Colonic mucosa (tissue), 4 donors: Measurements from ENCODE around the gene CHST10. TPM values are rescaled to one million over a fixed set of nuclear protein-coding genes. Genes with fewer than 3 reads are reported as not detected.

Experiments
- DNase-seq: peaks from one replicate; pipeline ENCODE4 v3.0.0-alpha.2; 2020
- H3K27ac ChIP-seq: fragments of 200-600 bp; one replicate; pipeline ENCODE4 v1.8.0; 2021
- H3K27me3 ChIP-seq: fragments of 200-600 bp; one replicate; pipeline ENCODE4 v1.8.0; 2021
- H3K36me3 ChIP-seq: fragments of 200-600 bp; one replicate; pipeline ENCODE4 v1.8.0; 2021
- H3K4me1 ChIP-seq: fragments of 200-600 bp; one replicate; pipeline ENCODE4 v1.8.0; 2021; ENCODE audit warnings: mild to moderate bottlenecking
- H3K4me3 ChIP-seq: fragments of 200-600 bp; one replicate; pipeline ENCODE4 v1.8.0; 2021
- H3K9ac ChIP-seq, 2 donors: one replicate each; pipeline ENCODE4 v1.7.0; 2013; ENCODE audit warnings: control low read depth in 2 of 2, low read depth in 2 of 2, low read length in 2 of 2
- H3K9me3 ChIP-seq: fragments of 200-600 bp; one replicate; pipeline ENCODE4 v1.8.0; 2021
- intact Hi-C: fragments of 100-400 bp; cut with DNase I; formaldehyde crosslinking; loops from one replicate; pipeline ENCODE4 v1.14.1; 2022
- total RNA-seq, 2 donors: library from RNA; stranded (reverse); fragmentation: NEBNext Ultra II Directional in 1 of 2; extraction: Animal tissue kit (Norgen Biotek cat#: 25700) in 1 of 2; gene quantifications; one replicate each; pipeline ENCODE4 v1.2.1, GENCODE V29; 2021
- TF ChIP-seq, protein P1 (sequence below): fragments of 200-600 bp; IDR thresholded peaks from one replicate; pipeline ENCODE4 v1.8.0; 2022; ENCODE audit warnings: antibody characterized with exemption, mild to moderate bottlenecking
- donor health status: healthy.
- donor health status: DM: no; HTN: no; CAD: no.
- donor health status: DM: no; HTN: no; CAD: no.

CHST10 gene
- total RNA-seq, 2 donors from 2014 or later, result 0.44 to 1.6 TPM

DNA sequence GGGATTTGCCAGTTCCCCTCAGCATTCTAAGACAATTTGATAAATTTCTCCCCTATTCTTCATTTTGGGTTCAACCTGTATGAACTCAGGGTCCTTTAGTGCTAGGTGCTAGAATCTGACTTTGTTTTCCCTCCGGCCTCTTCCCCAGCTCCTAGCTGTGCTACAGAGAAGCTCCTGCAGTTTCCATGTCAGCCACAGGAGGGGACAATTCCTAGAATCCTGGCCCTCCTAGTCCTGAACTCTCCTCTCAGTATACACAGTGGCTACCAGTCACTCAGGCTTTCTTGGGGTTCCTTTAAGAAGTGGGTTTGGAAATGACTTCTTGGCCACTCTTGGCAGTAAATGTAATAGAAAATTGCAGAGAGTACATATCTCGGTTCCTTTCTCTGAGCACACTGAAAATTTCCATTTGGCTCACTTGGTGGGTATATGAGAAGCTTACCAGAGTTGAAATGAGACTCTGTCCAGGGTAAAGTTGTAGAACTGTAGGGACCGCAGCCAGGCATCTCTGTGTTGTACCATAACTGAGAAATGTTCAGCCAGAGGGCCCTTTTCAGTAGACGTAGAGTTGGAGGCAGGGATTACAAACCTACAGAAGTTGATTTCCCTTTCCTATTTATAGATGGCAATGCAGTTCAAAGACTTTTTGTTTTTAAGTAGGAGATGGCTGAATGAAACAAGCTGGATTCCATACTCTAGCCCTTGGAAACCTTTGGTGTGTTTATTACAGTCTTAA, 5.0 kb upstream of the CHST10 start:
- H3K4me3 ChIP-seq, result no peak overlapping the region
- H3K4me1 ChIP-seq, result no peaks in the 10 kb centered on the region
- TF ChIP-seq, protein P1, sequence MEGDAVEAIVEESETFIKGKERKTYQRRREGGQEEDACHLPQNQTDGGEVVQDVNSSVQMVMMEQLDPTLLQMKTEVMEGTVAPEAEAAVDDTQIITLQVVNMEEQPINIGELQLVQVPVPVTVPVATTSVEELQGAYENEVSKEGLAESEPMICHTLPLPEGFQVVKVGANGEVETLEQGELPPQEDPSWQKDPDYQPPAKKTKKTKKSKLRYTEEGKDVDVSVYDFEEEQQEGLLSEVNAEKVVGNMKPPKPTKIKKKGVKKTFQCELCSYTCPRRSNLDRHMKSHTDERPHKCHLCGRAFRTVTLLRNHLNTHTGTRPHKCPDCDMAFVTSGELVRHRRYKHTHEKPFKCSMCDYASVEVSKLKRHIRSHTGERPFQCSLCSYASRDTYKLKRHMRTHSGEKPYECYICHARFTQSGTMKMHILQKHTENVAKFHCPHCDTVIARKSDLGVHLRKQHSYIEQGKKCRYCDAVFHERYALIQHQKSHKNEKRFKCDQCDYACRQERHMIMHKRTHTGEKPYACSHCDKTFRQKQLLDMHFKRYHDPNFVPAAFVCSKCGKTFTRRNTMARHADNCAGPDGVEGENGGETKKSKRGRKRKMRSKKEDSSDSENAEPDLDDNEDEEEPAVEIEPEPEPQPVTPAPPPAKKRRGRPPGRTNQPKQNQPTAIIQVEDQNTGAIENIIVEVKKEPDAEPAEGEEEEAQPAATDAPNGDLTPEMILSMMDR, result peak; percentile 18
- no peak for DNase-seq
- no peak overlapping the region for H3K9ac ChIP-seq
- no peaks in the 10 kb centered on the region for H3K36me3 ChIP-seq
- no peaks in the 10 kb centered on the region for H3K9me3 ChIP-seq
- intact Hi-C loops, result no loop called here
- H3K27me3 ChIP-seq, result no peaks in the 10 kb centered on the region
- no peak overlapping the region for H3K27ac ChIP-seq

- Histone ChIP-seq H3K9me3 (no peaks in the 10 kb centered on the region), H3K4me3 (no peak overlapping the region), H3K9ac (no peak overlapping the region), H3K27ac (no peak overlapping the region), H3K36me3 (no peaks in the 10 kb centered on the region), H3K27me3 (peaks cover 6% of the 10 kb centered on the region), H3K4me1 (no peaks in the 10 kb centered on the region)
- intact Hi-C loops, result no loop called here
- TF ChIP-seq, protein P1, result no peak
- DNase-seq, result no peak
Measured at GRCh38 chr2:100419915-100420314, 2.4 kb upstream of the CHST10 start.

DNA sequence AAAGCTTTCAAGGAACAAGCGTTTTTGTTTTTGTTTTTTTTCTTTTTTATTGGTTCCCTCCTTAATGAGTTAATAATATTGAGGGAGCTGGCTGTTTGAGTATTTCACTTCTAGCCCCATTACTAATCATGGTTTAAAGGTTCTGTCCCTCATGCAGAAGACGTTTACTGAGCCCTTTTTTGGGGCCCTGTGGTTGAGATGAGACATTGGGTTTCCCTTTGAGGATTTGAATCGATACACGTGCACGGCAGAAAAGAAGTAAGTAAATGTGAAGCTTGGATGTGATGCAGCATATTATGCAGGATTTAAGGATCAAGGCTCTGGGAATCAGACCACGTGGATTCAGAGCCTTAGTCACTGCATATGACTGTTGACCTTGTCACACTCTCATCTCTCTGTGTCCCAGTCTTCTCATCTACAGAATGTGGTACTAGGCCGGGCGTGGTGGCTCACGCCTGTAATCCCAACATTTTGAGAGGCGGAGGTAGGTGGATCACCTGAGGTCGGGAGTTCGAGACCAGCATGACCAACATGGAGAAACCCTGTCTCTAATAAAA, 1.0 kb upstream of the CHST10 start:
- H3K4me3 ChIP-seq, result no peak overlapping the region

GRCh38 chr2:100417711-100418124, 250 bp upstream of the CHST10 start:
- DNase-seq, result no peak
- peak overlapping the region; percentile 46 for H3K4me3 ChIP-seq
- H3K36me3 ChIP-seq, result no peaks in the 10 kb centered on the region
- peaks cover 6% of the 10 kb centered on the region for H3K27me3 ChIP-seq
- intact Hi-C loops, result no loop called here
- no peak overlapping the region for H3K27ac ChIP-seq
- H3K9me3 ChIP-seq, result no peaks in the 10 kb centered on the region
- no peaks in the 10 kb centered on the region for H3K4me1 ChIP-seq
- TF ChIP-seq, protein P1, result no peak
- H3K9ac ChIP-seq, result peak overlapping the region in 1 of 2 donors; percentile 65

More for the DNA sequence above, 1.0 kb upstream of the CHST10 start:
- Histone ChIP-seq H3K27ac (no peak overlapping the region), H3K9me3 (no peaks in the 10 kb centered on the region), H3K9ac (no peak overlapping the region), H3K36me3 (no peaks in the 10 kb centered on the region), H3K27me3 (peaks cover 6% of the 10 kb centered on the region), H3K4me1 (no peaks in the 10 kb centered on the region)
- intact Hi-C loops, result no loop called here
- TF ChIP-seq, protein P1, result no peak
- DNase-seq, result no peak

DNA sequence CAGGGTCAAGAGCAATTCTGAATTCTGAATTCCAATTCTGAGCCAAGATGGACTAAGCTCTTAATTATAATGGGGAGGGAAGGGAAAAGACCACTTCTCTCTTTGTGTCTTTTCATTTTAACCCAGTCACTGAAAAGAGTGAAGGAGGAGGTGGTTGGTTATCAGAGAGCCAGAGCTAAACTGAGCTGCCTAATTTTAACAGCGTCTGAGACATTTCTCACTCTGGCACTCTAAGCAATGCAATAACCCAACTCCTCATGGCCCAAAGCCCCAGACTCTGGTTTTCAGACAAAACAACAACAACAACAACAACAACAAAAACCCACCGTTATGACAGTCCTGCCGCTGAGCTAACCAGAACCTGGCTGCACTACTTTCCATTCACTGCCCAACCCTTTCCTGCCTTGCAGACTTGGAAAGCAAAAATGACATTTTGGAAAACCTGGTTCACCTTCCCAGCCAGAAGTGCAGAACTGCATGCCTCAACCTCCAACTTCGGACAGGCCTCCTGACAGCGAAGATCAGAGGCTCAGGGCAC, 1.0 kb downstream of the CHST10 start:
- no peak overlapping the region for H3K27ac ChIP-seq

More for the DNA sequence above, 1.0 kb downstream of the CHST10 start:
- no peaks in the 10 kb centered on the region for H3K36me3 ChIP-seq
- TF ChIP-seq, protein P1, result no peak
- no peaks in the 10 kb centered on the region for H3K9me3 ChIP-seq
- peak overlapping the region; percentile 46 for H3K4me3 ChIP-seq
- intact Hi-C loops, result no loop called here
- H3K27me3 ChIP-seq, result peaks cover 6% of the 10 kb centered on the region
- H3K9ac ChIP-seq, result peak overlapping the region; percentile 21 to 65
- H3K4me1 ChIP-seq, result no peaks in the 10 kb centered on the region
- DNase-seq, result no peak
